Breast epithelium (tissue), 4 donors: ENCODE data around the gene ARRDC2. TPM values are rescaled to one million over a fixed set of nuclear protein-coding genes. Genes with fewer than 3 reads are reported as not detected.

Experiments
- DNase-seq, 2 donors: peaks; one replicate each; pipeline ENCODE4 v3.0.0-alpha.2; 2019; ENCODE audit warnings: low spot score in 2 of 2
- H3K27ac ChIP-seq, 2 donors: fragments of 200-600 bp; sonication (generic) in 1 of 2; one replicate each; pipeline ENCODE4 v1.5.1; 2016 to 2019; ENCODE audit warnings: mild to moderate bottlenecking in 1 of 2
- H3K27me3 ChIP-seq, 2 donors: fragments of 200-600 bp; sonication (generic) in 1 of 2; one replicate each; pipeline versions ENCODE4 v1.5.1 to v1.6.0; 2017 to 2019; ENCODE audit warnings: control low read depth in 1 of 2, mild to moderate bottlenecking in 1 of 2
- H3K36me3 ChIP-seq: fragments of 200-600 bp; one replicate; pipeline ENCODE4 v1.5.1; 2019
- H3K4me1 ChIP-seq, 2 donors: fragments of 200-600 bp; sonication (generic); one replicate each; pipeline ENCODE4 v1.5.1; 2016 to 2019; ENCODE audit warnings: control low read depth in 1 of 2
- H3K4me3 ChIP-seq, 3 donors: fragments of 200-600 bp; sonication (generic); 1 replicate in 2 of 3; 2 replicates in 1 of 3; pipeline ENCODE4 v1.5.1; 2016 to 2019; ENCODE audit warnings: mild to moderate bottlenecking in 3 of 3, moderate library complexity in 2 of 3
- H3K9me3 ChIP-seq, 2 donors: fragments of 200-600 bp; sonication (generic) in 1 of 2; one replicate each; pipeline ENCODE4 v1.5.1; 2016 to 2019; ENCODE audit warnings: control low read depth in 1 of 2
- POLR2A ChIP-seq: fragments of 450-650 bp; IDR thresholded peaks from one replicate; pipeline ENCODE4 v1.6.1; 2016; ENCODE audit warnings: antibody characterized with exemption, mild to moderate bottlenecking, moderate library complexity
- POLR2AphosphoS5 ChIP-seq, 3 donors: sonication (generic); formaldehyde crosslinking; IDR thresholded peaks; one replicate each; pipeline ENCODE4 v1.6.1; 2017; ENCODE audit warnings: antibody characterized with exemption in 3 of 3
- intact Hi-C: fragments of 100-400 bp; cut with DNase I; formaldehyde crosslinking; loops from one replicate; pipeline ENCODE4 v1.15.1; 2023; ENCODE audit warnings: low total_unique reads
- total RNA-seq, 3 donors: library from RNA; depleted of rRNA; stranded (reverse); fragments of >200 nt; gene quantifications; one replicate each; pipeline ENCODE4 v1.1.0, GENCODE V29; 2016
- TF ChIP-seq, protein P1 (sequence below), 3 donors: fragments of 450-650 bp; IDR thresholded peaks; one replicate each; pipeline ENCODE4 v1.5.1; 2016 to 2017; ENCODE audit warnings: antibody characterized with exemption in 3 of 3, mild to moderate bottlenecking in 3 of 3, moderate library complexity in 3 of 3

The ARRDC2 gene
- total RNA-seq, 3 donors from 2014 or later = 49.4 to 89.3 (median 53.4) TPM

DNA sequence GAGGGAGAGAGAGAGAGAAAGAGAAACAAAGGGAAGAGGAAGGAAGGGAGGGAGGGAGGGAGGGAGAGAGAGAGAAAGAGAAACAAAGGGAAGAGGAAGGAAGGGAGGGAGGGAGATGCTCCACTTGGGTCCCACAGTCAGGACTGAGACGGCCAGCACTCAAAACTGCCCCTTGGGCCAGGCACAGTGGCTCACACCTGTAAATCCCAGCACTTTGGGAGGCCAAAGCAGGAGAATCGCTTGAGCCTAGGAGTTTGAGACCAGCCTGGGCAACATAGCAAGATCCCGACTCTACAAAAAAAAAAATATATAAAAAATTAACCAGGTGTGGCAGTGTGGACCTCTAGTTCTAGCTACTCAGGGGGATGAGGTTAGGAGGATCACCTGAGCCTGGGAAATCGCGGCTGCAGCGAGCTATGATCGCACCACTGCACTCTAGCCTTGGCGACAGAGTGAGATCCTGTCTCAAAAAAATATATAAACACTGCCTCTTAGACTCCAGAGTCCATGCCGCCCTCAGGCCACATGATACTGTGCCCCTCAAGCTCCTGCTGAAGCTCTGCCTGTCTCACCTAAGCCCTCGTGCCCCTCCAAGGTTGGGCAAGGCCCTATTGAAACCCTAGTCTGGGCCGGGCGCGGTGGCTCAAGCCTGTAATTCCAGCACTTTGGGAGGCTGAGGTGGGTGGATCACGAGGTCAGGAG, 8.4 kb downstream of the ARRDC2 start:
- no peak for DNase-seq
- intact Hi-C loops = no loop called here

DNA sequence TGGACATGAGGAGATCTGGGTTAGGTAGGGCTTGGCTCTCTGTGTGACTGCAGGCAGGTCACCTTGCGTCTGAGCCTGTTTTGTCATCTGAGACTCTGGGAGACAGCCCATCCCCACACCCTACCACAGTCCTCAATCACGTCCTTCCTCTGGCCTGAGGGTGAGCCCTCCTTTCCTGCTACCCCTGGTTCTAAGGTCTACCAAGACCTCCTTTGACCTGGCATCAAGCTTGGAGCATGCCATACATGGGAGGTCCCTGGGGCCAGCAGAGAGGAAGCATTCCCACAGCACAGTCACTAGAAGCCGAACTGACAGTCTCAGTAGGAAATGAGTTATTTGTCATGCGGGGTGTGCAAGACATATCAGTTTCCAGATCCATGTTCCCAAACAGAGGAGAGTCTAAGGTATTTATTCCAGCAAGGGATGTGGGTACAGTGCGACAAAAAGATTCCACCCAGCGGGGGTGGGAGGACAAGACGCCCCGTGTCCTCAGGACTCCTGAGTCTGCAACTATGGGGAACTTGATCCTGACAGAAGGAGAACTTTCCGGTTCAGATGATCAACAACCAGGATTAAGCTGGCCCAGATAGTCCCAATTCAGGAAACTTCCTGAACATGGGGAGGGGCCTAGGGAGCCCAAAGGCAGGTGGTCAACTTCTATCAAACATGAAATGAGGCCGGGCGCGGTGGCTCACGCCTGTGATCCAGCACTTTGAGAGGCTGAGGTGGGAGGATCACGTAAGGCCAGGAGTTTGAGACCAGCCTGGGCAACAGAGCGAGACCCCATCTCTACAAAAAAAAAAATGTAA, 9.5 kb downstream of the ARRDC2 start:
- H3K27me3 ChIP-seq = no peaks in the 10 kb centered on the region
- H3K27ac ChIP-seq = peak overlapping the region; percentile 68 to 82
- H3K4me3 ChIP-seq = no peak overlapping the region
- peaks cover 18 to 26% of the 10 kb centered on the region in 2 donors for H3K4me1 ChIP-seq
- TF ChIP-seq POLR2AphosphoS5 (IDR thresholded peaks at IDR 0.05) = peak in 1 of 3 donors; percentile 52
- no peak for TF ChIP-seq POLR2A
- no peaks in the 10 kb centered on the region for H3K36me3 ChIP-seq
- no peaks in the 10 kb centered on the region for H3K9me3 ChIP-seq
- intact Hi-C loops = no loop called here
- DNase-seq = no peak

More for the DNA sequence above, 8.4 kb downstream of the ARRDC2 start:
- H3K4me3 ChIP-seq = no peak overlapping the region
- peak overlapping the region; percentile 68 to 82 for H3K27ac ChIP-seq
- no peaks in the 10 kb centered on the region for H3K27me3 ChIP-seq
- H3K4me1 ChIP-seq = peaks cover 14 to 17% of the 10 kb centered on the region in 2 donors
- no peaks in the 10 kb centered on the region for H3K36me3 ChIP-seq
- TF ChIP-seq POLR2A = no peak
- TF ChIP-seq, protein P1, sequence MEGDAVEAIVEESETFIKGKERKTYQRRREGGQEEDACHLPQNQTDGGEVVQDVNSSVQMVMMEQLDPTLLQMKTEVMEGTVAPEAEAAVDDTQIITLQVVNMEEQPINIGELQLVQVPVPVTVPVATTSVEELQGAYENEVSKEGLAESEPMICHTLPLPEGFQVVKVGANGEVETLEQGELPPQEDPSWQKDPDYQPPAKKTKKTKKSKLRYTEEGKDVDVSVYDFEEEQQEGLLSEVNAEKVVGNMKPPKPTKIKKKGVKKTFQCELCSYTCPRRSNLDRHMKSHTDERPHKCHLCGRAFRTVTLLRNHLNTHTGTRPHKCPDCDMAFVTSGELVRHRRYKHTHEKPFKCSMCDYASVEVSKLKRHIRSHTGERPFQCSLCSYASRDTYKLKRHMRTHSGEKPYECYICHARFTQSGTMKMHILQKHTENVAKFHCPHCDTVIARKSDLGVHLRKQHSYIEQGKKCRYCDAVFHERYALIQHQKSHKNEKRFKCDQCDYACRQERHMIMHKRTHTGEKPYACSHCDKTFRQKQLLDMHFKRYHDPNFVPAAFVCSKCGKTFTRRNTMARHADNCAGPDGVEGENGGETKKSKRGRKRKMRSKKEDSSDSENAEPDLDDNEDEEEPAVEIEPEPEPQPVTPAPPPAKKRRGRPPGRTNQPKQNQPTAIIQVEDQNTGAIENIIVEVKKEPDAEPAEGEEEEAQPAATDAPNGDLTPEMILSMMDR (IDR thresholded peaks at IDR 0.05) = no peak
- TF ChIP-seq POLR2AphosphoS5 (IDR thresholded peaks at IDR 0.05) = no peak
- H3K9me3 ChIP-seq = no peaks in the 10 kb centered on the region

DNA sequence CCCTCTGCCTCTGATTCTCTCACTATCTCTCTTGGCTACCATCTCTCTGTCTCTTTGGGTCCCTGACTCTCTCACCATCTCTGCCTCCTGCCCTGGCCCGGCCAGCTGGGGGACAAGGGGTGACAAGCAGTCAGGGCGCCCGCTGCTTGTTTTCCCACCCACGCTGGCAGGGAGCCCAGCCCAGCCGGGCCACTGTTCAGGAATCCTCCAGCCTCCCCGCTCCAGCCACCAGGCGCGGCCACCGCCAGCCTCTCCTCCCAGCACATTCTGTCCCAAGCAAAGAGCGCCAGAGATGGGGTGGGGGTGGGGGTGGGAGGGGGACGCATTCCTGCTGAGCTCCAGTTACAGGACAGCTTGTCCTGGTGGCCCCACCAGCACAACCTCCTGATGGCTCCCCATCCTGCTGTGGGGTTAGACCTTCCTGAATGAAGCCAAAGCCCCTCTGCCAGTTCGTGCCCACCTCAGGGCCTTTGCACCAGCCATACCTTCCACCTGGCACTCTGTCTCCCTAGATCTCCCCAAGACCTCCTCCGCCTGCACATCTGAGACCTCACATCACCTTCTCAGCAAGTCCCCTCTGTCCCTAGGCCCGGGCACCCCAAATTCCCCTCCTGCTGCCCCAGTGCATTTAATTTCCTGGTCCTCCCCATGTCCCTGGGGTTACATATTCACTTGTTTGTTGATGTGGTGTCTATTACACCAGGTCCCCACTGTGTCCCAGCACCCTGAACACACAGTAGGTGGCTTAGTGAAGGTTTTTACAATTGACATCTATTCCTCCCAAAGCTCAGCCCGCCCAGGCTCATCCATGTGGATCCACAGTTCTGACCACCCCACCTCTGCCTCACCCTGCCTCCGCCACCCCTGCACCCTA, 12.5 kb downstream of the ARRDC2 start:
- no peaks in the 10 kb centered on the region for H3K36me3 ChIP-seq
- peak; percentile 82 to 87 for DNase-seq
- no peaks in the 10 kb centered on the region for H3K27me3 ChIP-seq
- H3K27ac ChIP-seq = peak overlapping the region; percentile 86 to 96
- peaks cover 18 to 26% of the 10 kb centered on the region in 2 donors for H3K4me1 ChIP-seq
- TF ChIP-seq POLR2AphosphoS5 (IDR thresholded peaks at IDR 0.05) (peak in 1 of 3 donors; percentile 31), POLR2A (no peak)
- TF ChIP-seq, protein P1 (IDR thresholded peaks at IDR 0.05) = peak in 1 of 3 donors; percentile 18
- H3K4me3 ChIP-seq = peak overlapping the region in 1 of 3 donors; percentile 40
- H3K9me3 ChIP-seq = no peaks in the 10 kb centered on the region
- intact Hi-C loops = no loop called here

DNA sequence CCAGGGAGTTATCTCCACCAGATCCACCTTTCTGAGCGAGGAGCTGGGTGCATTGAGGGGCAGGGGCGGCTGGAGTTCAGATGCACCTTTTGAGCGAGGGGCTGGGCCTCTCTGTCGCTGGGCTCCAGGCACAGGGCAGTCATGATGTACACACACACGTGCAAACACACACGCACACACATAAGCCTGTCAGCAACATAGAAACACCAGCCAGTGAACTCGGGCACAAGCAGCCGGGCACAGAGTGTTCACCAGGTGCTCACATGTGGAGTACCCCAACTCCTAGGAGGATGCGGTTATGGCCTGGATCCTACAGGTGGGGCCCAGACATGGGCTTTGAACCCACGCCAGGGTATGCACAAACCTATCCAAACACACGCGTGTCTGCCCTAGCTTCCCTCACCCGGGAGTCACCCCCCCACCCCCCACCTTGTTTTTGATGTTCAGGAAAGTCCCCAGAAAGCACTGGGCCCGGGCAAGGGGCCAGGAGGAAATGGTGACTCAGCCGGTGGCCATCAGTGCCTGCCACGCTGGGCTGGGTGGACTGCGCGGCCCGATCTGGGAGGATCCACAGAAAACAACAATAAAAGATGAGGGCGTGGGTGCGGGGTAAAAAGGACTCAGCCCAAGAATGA, 13.3 kb downstream of the ARRDC2 start:
- intact Hi-C loops = no loop called here
- TF ChIP-seq POLR2AphosphoS5 (IDR thresholded peaks at IDR 0.05) (peak; percentile 22 to 35 (median 27)), POLR2A (no peak)
- TF ChIP-seq, protein P1 (IDR thresholded peaks at IDR 0.05) = no peak
- peak overlapping the region in 1 of 3 donors; percentile 35 for H3K4me3 ChIP-seq
- no peaks in the 10 kb centered on the region for H3K27me3 ChIP-seq
- no peaks in the 10 kb centered on the region for H3K9me3 ChIP-seq
- H3K4me1 ChIP-seq = peaks cover 18 to 26% of the 10 kb centered on the region in 2 donors
- H3K36me3 ChIP-seq = no peaks in the 10 kb centered on the region
- peak overlapping the region; percentile 86 to 96 for H3K27ac ChIP-seq
- DNase-seq = peak; percentile 79 to 83
